Common myeloid progenitor, CD34-positive (primary cell): ENCODE data around the gene ADAMTS12.
A peak's percentile ranks its signal among the peaks of the same experiment; 100 is the strongest.

ENCODE experiments used
- CTCF ChIA-PET: fragments of 350-600 bp; sonication (Branson Sonifier 250); formaldehyde crosslinking; loops from one replicate; lab custom pipeline; 2021; ENCODE audit warnings: antibody characterized with exemption; lab: Charles Lee
- POLR2A ChIA-PET: fragments of 350-600 bp; sonication (Branson Sonifier 250); formaldehyde crosslinking; loops from one replicate; lab custom pipeline; 2021; ENCODE audit warnings: antibody characterized with exemption; lab: Charles Lee
- DNase-seq, 3 donors: peaks; one replicate each; pipeline versions ENCODE4 v3.0.0 to v3.0.0-alpha.2; 2013
- H3K27ac ChIP-seq, 2 experiments: 1 replicate in 1 of 2; 2 replicates in 1 of 2; pipeline ENCODE4 v1.7.0; 2013; ENCODE audit warnings: inconsistent platforms in 2 of 2, low read length in 2 of 2, mild to moderate bottlenecking in 2 of 2, low read depth in 1 of 2, moderate library complexity in 1 of 2; ENCODE audit not compliant: severe bottlenecking in 2 of 2, insufficient read depth in 1 of 2, poor library complexity in 1 of 2
- H3K27me3 ChIP-seq, 5 experiments: replicated peaks in 2 of 5; 1 replicate in 3 of 5; 2 replicates in 2 of 5; pipeline versions ENCODE4 v1.6.1 to v1.7.0; 2013; ENCODE audit warnings: low read length in 4 of 5, mild to moderate bottlenecking in 2 of 5, moderate library complexity in 2 of 5, inconsistent platforms in 1 of 5; ENCODE audit not compliant: insufficient read depth in 5 of 5, control insufficient read depth in 4 of 5
- H3K36me3 ChIP-seq, 4 experiments: 1 replicate in 2 of 4; 2 replicates in 2 of 4; pipeline versions ENCODE4 v1.6.1 to v1.7.0; 2013; ENCODE audit warnings: low read length in 3 of 4, control low read depth in 1 of 4, mild to moderate bottlenecking in 1 of 4; ENCODE audit not compliant: control insufficient read depth in 4 of 4, insufficient read depth in 4 of 4
- H3K4me1 ChIP-seq, 4 experiments: 1 replicate in 3 of 4; 2 replicates in 1 of 4; pipeline versions ENCODE4 v1.6.1 to v1.7.1; 2013; ENCODE audit warnings: low read length in 3 of 4, mild to moderate bottlenecking in 3 of 4, control low read depth in 1 of 4, inconsistent platforms in 1 of 4, moderate library complexity in 1 of 4; ENCODE audit not compliant: control insufficient read depth in 4 of 4, insufficient read depth in 4 of 4; ENCODE audit errors: control extremely low read depth in 1 of 4
- H3K4me3 ChIP-seq, 7 experiments: 1 replicate in 4 of 7; 2 replicates in 3 of 7; pipeline versions ENCODE4 v1.5.1 to v1.7.0; 2013; ENCODE audit warnings: mild to moderate bottlenecking in 7 of 7, low read length in 6 of 7, moderate library complexity in 6 of 7, inconsistent platforms in 2 of 7, low read depth in 2 of 7, control low read depth in 1 of 7; ENCODE audit not compliant: insufficient read depth in 4 of 7, control insufficient read depth in 1 of 7; ENCODE audit errors: extremely low read depth in 1 of 7
- H3K9me3 ChIP-seq, 5 experiments: 1 replicate in 4 of 5; 2 replicates in 1 of 5; pipeline versions ENCODE4 v1.6.1 to v1.7.1; 2013; ENCODE audit warnings: low read length in 4 of 5, mild to moderate bottlenecking in 2 of 5, inconsistent platforms in 1 of 5, low read depth in 1 of 5, moderate library complexity in 1 of 5; ENCODE audit not compliant: control insufficient read depth in 4 of 5, insufficient read depth in 2 of 5; ENCODE audit errors: control extremely low read depth in 1 of 5
- WGBS: methylation state at CpG from one replicate; pipeline ENCODE4 v1.1.5; 2013; ENCODE audit not compliant: insufficient coverage; 5-methylcytosine and 5-hydroxymethylcytosine counted together

Gene ADAMTS12

GRCh38 chr5:33594006-33594405 lies 297.8 kb downstream of the ADAMTS12 start:
- peaks cover 0 to 2% (median 0%) of the 10 kb centered on the region in 5 experiments for H3K27me3 ChIP-seq
- DNase-seq = no peak
- CTCF ChIA-PET = no interaction called here
- no peak overlapping the region for H3K4me3 ChIP-seq
- no peaks in the 10 kb centered on the region for H3K36me3 ChIP-seq
- peaks cover 0 to 3% (median 0%) of the 10 kb centered on the region in 5 experiments for H3K9me3 ChIP-seq
- POLR2A ChIA-PET = no interaction called here
- no peaks in the 10 kb centered on the region for H3K4me1 ChIP-seq
- H3K27ac ChIP-seq = no peak overlapping the region
- WGBS = 80% methylated on average over 1 of the region's 4 CpGs

- WGBS = no CpG with 5 or more reads among the region's 1 CpG
- CTCF ChIA-PET = interaction anchor here (1.6 kb wide), 1 partner anchor 8 kb away, joined by 3 read pairs; no protein-coding TSS in a partner anchor
- peaks cover 0 to 2% (median 0%) of the 10 kb centered on the region in 5 experiments for H3K27me3 ChIP-seq
- H3K9me3 ChIP-seq = no peaks in the 10 kb centered on the region
- H3K27ac ChIP-seq = no peak overlapping the region
- no peaks in the 10 kb centered on the region for H3K4me1 ChIP-seq
- DNase-seq = no peak
- H3K36me3 ChIP-seq = no peaks in the 10 kb centered on the region
- no peak overlapping the region for H3K4me3 ChIP-seq
- POLR2A ChIA-PET = no interaction called here
These were observed 299.5 kb downstream of the ADAMTS12 start for GRCh38 chr5:33592245-33592644.

- POLR2A ChIA-PET = no interaction called here
- Histone ChIP-seq H3K4me3 (no peak overlapping the region), H3K4me1 (no peaks in the 10 kb centered on the region), H3K27me3 (peaks cover 0 to 2% (median 0%) of the 10 kb centered on the region in 5 experiments), H3K36me3 (no peaks in the 10 kb centered on the region), H3K27ac (no peak overlapping the region), H3K9me3 (no peaks in the 10 kb centered on the region)
- DNase-seq = peak; percentile 4 to 18 (median 16)
- 83% methylated on average over 15 of the region's 16 CpGs for WGBS
- CTCF ChIA-PET = interaction anchor here (1.3 to 1.7 kb wide), 5 partner anchors 10 to 381 kb away, joined by 3 to 6 read pairs (median 4); no protein-coding TSS in a partner anchor
These were observed 303.0 kb downstream of the ADAMTS12 start for GRCh38 chr5:33588654-33589372.

DNA sequence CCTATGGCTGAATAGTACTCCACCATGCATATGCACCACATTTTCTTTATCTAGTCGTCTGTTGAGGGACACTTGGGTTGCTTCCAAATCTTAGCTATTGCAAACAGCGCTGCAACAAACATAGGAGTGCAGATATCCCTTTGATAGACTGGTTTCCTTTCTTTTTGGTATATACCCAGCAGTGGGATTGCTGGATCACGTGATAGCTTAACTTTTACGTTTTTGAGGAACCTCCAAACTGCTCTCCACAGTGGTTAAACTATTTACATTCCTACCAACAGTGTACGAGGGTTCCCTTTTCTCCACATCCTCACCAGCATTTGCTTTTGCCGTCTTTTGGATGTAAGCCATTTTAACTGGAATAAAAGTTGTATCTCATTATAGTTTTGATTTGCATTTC lies 308.5 kb downstream of the ADAMTS12 start:
- WGBS = 78% methylated on average over 4 of the region's 6 CpGs
- H3K9me3 ChIP-seq = peaks cover 0 to 2% (median 0%) of the 10 kb centered on the region in 5 experiments
- no peaks in the 10 kb centered on the region for H3K4me1 ChIP-seq
- H3K4me3 ChIP-seq = no peak overlapping the region
- H3K27me3 ChIP-seq = no peaks in the 10 kb centered on the region
- CTCF ChIA-PET = no interaction called here
- H3K27ac ChIP-seq = no peak overlapping the region
- no peak for DNase-seq
- H3K36me3 ChIP-seq = no peaks in the 10 kb centered on the region
- POLR2A ChIA-PET = no interaction called here

DNA sequence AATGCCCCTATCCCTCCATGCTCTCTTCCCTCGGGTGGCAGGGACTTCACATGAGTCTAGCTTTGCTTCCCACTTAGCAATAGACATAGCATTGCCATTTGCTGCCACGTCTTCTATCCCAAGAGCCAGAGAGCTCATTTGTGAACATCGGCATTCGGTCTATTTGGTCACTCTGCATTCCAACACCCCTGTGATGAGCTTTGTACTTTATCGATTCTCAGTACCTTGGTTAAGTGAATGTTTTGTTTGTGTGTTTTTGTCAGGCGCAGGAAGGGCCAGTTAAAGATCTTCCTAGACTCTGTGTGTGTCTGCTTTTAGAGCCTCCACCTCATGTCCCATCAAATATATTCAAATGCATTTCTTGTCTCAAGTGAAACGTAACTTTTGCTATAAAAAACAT lies 309.4 kb downstream of the ADAMTS12 start:
- H3K27me3 ChIP-seq = no peaks in the 10 kb centered on the region
- no peak overlapping the region for H3K4me3 ChIP-seq
- H3K36me3 ChIP-seq = no peaks in the 10 kb centered on the region
- H3K4me1 ChIP-seq = no peaks in the 10 kb centered on the region
- POLR2A ChIA-PET = no interaction called here
- WGBS = 93% methylated on average over 5 of the region's 7 CpGs
- no peak overlapping the region for H3K27ac ChIP-seq
- H3K9me3 ChIP-seq = peaks cover 0 to 2% (median 0%) of the 10 kb centered on the region in 5 experiments
- CTCF ChIA-PET = no interaction called here
- no peak for DNase-seq

GRCh38 chr5:33579789-33580188 lies 312.0 kb downstream of the ADAMTS12 start:
- no peak for DNase-seq
- no peaks in the 10 kb centered on the region for H3K36me3 ChIP-seq
- WGBS = 88% methylated on average over 1 of the region's 2 CpGs
- no peaks in the 10 kb centered on the region for H3K4me1 ChIP-seq
- H3K4me3 ChIP-seq = no peak overlapping the region
- H3K9me3 ChIP-seq = peaks cover 0 to 2% (median 0%) of the 10 kb centered on the region in 5 experiments
- no peak overlapping the region for H3K27ac ChIP-seq
- POLR2A ChIA-PET = no interaction called here
- CTCF ChIA-PET = interaction anchor here (0.5 kb wide), 1 partner anchor 1965 kb away, joined by 3 read pairs; no protein-coding TSS in a partner anchor
- H3K27me3 ChIP-seq = no peaks in the 10 kb centered on the region

GRCh38 chr5:33579152-33579551 lies 312.6 kb downstream of the ADAMTS12 start:
- Histone ChIP-seq H3K4me3 (no peak overlapping the region), H3K4me1 (no peaks in the 10 kb centered on the region), H3K9me3 (peaks cover 0 to 2% (median 0%) of the 10 kb centered on the region in 5 experiments), H3K27ac (no peak overlapping the region), H3K27me3 (no peaks in the 10 kb centered on the region), H3K36me3 (no peaks in the 10 kb centered on the region)
- POLR2A ChIA-PET = no interaction called here
- CTCF ChIA-PET = no interaction called here
- WGBS = no CpG with 5 or more reads among the region's 3 CpGs
- DNase-seq = no peak
